Right renal pelvis (tissue), 4 donors: ENCODE measurements around the gene NLK. TPM values are rescaled to one million over a fixed set of nuclear protein-coding genes. Genes with fewer than 3 reads are reported as not detected.

Source experiments
- DNase-seq, 4 donors: peaks; one replicate each; pipeline ENCODE4 v3.0.0-alpha.2; 2013; ENCODE audit warnings: low read depth in 4 of 4, low spot score in 3 of 4, missing footprints in 1 of 4
- polyA plus RNA-seq, 4 donors: library from polyadenylated mRNA; unstranded; fragments of 120-200 nt; gene quantifications; one replicate each; pipeline ENCODE4 v1.2.1, GENCODE V29; 2013; ENCODE audit not compliant: insufficient read length in 4 of 4

NLK gene
- polyA plus RNA-seq, 4 donors = 49.2 to 63.0 (median 53.7) TPM

DNA sequence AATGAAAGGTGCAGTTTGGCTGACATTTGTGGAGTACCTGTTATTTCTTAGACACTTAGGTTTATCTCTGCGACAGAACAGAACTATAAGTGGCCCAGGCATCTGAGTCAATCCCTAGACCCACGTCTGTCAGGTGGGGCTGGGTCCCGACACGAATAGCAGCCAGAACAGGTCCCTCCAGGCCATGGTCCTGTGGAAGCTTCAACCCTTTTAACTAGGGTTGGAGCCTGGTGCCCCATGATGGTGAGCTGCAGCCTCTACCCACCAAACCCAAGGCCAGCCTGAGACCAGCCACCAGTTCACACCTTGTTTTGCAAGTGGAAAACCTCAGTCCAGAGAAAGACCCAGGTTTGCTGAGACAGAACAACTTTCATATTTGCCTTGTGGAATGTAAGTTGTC is 202.0 kb downstream of the NLK start:
- no peak for DNase-seq

Other genes with a start within 250 kb of the NLK start
- 1 to 10 TPM; 1.9 to 2.4 (median 2.1) TPM for gene NOS2, start 242.1 kb upstream of the NLK start, polyA plus RNA-seq
- gene LYRM9, start 149.3 kb upstream of the NLK start, polyA plus RNA-seq = 10 to 100 TPM; 21.7 to 25.1 (median 23.9) TPM